Ovary (tissue), 9 donors: ENCODE results near the gene PRDM10. TPM values are rescaled to one million over a fixed set of nuclear protein-coding genes. Genes with fewer than 3 reads are reported as not detected.
A peak's percentile ranks its signal among the peaks of the same experiment; 100 is the strongest.

Experiments used
- DNase-seq, 5 donors: peaks; one replicate each; pipeline ENCODE4 v3.0.0-alpha.2; 2019 to 2020
- H3K27ac ChIP-seq, 2 donors: fragments of 200-600 bp; one replicate each; pipeline versions ENCODE4 v1.5.1 to v1.8.0; 2019 to 2022
- H3K27me3 ChIP-seq: fragments of 200-600 bp; one replicate; pipeline ENCODE4 v1.8.0; 2022
- H3K36me3 ChIP-seq: fragments of 200-600 bp; sonication (generic); one replicate; pipeline ENCODE4 v1.5.1; 2019
- H3K4me1 ChIP-seq: one replicate; pipeline ENCODE4 v1.8.1; 2013; ENCODE audit warnings: mild to moderate bottlenecking, moderate library complexity; ENCODE audit not compliant: insufficient read depth
- H3K4me3 ChIP-seq: fragments of 200-600 bp; sonication (generic); one replicate; pipeline ENCODE4 v1.5.1; 2017
- H3K9me3 ChIP-seq, 2 donors: fragments of 200-600 bp in 1 of 2; sonication (generic) in 1 of 2; one replicate each; pipeline versions ENCODE4 v1.5.1 to v1.8.1; 2013 to 2019; ENCODE audit warnings: mild to moderate bottlenecking in 1 of 2, moderate library complexity in 1 of 2
- CTCF ChIP-seq, 3 donors: fragments of 450-650 bp in 2 of 3; fragments of 200-600 bp in 1 of 3; IDR thresholded peaks; one replicate each; pipeline versions ENCODE4 v1.5.1 to v1.8.0; 2016 to 2022; ENCODE audit warnings: antibody characterized with exemption in 3 of 3, mild to moderate bottlenecking in 1 of 3
- EP300 ChIP-seq: sonication (generic); formaldehyde crosslinking; IDR thresholded peaks from one replicate; pipeline ENCODE4 v1.6.1; 2017; ENCODE audit warnings: antibody characterized with exemption
- POLR2A ChIP-seq: fragments of 450-650 bp; IDR thresholded peaks from one replicate; pipeline ENCODE4 v1.6.1; 2017; ENCODE audit warnings: antibody characterized with exemption, mild to moderate bottlenecking, moderate library complexity
- WGBS, 3 donors: extraction: QIAGEN DNeasy Blood & Tissue Kit in 1 of 3; methylation state at CpG; one replicate each; pipeline versions ENCODE4 v1.1.5 to v1.1.7; 2013 to 2017; 5-methylcytosine and 5-hydroxymethylcytosine counted together
- intact Hi-C, 4 donors: fragments of 100-400 bp; cut with DNase I; formaldehyde crosslinking; loops; one replicate each; pipeline versions ENCODE4 v1.11.0 to v1.15.1; 2022 to 2023
- polyA plus RNA-seq, 2 donors: library from polyadenylated mRNA; stranded (reverse); fragments of 200-250 nt in 1 of 2; fragments of 350-450 nt in 1 of 2; fragmentation: Illumina TruSeq in 1 of 2; extraction: RNeasy Lipid Tissue Mini Kit (QIAGEN cat#74804) in 1 of 2; gene quantifications; one replicate each; pipeline ENCODE4 v1.2.3, GENCODE V29; 2013 to 2014
- total RNA-seq, 7 donors: library from RNA; depleted of rRNA in 2 of 7; stranded (reverse); fragments of >200 nt in 2 of 7; fragmentation: NEBNext Ultra II Directional in 3 of 7; extraction: Animal tissue kit (Norgen Biotek cat#: 25700) in 3 of 7; gene quantifications; one replicate each; pipeline versions ENCODE4 v1.1.0 to v1.2.4, GENCODE V29; 2016 to 2023
- donor health status: DM: no; HTN: no; CAD: no; lungs with moderate emphysema.
- donor health status: DM: no; HTN: no; CAD: no.
- donor health status: Bipolar disorder and iron deficiency.
- donor health status: DM: yes; HTN: yes; CAD: no.
- donor health status: DM: no; HTN: no; CAD: no.
- donor health status: DM: yes; HTN: yes; CAD: no.

Gene PRDM10
- total and polyA plus RNA-seq, 9 donors: 2.5 to 9.4 (median 7.2) TPM

GRCh38 chr11:129866311-129866710 lies 136.3 kb downstream of the PRDM10 start:
- H3K4me3 ChIP-seq: no peak overlapping the region
- H3K9me3 ChIP-seq: no peaks in the 10 kb centered on the region
- no peaks in the 10 kb centered on the region for H3K36me3 ChIP-seq
- no peak overlapping the region for H3K27ac ChIP-seq
- WGBS, 3 donors: 70 to 73% (median 73%) methylated on average over 3 of the region's 3 CpGs
- no peaks in the 10 kb centered on the region for H3K27me3 ChIP-seq
- no peak for TF ChIP-seq POLR2A
- TF ChIP-seq EP300: no peak
- TF ChIP-seq CTCF (IDR thresholded peaks at IDR 0.05): no peak
- no peak for DNase-seq
- intact Hi-C loops: no loop called here
- peaks cover 2% of the 10 kb centered on the region for H3K4me1 ChIP-seq

DNA sequence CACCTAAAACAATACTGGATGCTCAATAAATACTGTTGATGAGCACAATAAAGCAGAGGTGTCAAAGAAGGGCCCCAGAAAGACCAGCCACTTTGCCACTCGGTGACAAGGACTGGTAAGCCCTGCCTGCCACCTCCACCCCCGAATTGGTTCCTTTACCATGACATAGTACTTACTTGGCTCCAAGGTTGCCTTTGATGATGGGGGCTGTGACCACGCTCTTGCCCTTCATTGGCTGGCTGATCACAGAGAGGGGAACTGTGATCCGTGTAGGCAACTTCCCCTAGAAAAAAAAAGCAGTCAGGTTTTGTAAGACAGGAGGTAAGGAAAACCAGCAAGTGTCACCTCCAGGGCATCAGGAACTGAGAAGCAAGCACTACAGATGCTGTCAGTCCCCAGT lies 136.9 kb downstream of the PRDM10 start:
- intact Hi-C loops: no loop called here
- H3K27ac ChIP-seq: no peak overlapping the region
- H3K27me3 ChIP-seq: no peaks in the 10 kb centered on the region
- peaks cover 2% of the 10 kb centered on the region for H3K4me1 ChIP-seq
- WGBS, 3 donors: 74 to 83% (median 80%) methylated on average over 4 of the region's 4 CpGs
- DNase-seq: no peak
- TF ChIP-seq EP300 (no peak), CTCF (IDR thresholded peaks at IDR 0.05) (no peak), POLR2A (no peak)
- no peaks in the 10 kb centered on the region for H3K9me3 ChIP-seq
- no peak overlapping the region for H3K4me3 ChIP-seq
- H3K36me3 ChIP-seq: no peaks in the 10 kb centered on the region

DNA sequence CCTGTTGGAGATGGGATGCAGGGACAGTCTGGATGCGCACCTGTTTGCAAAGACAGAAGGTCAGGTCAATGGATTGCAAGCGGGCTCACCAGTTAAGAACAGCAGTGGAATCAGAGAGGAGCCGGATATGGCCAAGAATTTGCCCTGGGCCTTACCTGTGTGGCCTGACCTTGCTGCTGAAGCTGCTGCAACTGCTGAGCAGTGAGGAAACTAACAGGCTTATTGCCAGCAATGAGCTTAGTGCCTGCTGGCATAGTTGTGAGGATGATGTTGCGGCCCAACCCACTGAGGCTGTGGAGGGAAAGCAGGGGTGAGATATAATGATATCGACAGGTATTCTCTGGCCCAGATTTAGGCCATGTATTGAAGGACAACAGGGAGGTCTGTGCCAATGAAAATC lies 137.8 kb downstream of the PRDM10 start:
- 95 to 98% (median 98%) methylated on average over 5 of the region's 5 CpGs for WGBS, 3 donors
- no peaks in the 10 kb centered on the region for H3K9me3 ChIP-seq
- H3K4me1 ChIP-seq: peaks cover 2% of the 10 kb centered on the region
- no peaks in the 10 kb centered on the region for H3K36me3 ChIP-seq
- intact Hi-C loops: no loop called here
- H3K27ac ChIP-seq: no peak overlapping the region
- DNase-seq: no peak
- TF ChIP-seq CTCF (IDR thresholded peaks at IDR 0.05) (no peak), EP300 (no peak), POLR2A (no peak)
- no peaks in the 10 kb centered on the region for H3K27me3 ChIP-seq
- no peak overlapping the region for H3K4me3 ChIP-seq

DNA sequence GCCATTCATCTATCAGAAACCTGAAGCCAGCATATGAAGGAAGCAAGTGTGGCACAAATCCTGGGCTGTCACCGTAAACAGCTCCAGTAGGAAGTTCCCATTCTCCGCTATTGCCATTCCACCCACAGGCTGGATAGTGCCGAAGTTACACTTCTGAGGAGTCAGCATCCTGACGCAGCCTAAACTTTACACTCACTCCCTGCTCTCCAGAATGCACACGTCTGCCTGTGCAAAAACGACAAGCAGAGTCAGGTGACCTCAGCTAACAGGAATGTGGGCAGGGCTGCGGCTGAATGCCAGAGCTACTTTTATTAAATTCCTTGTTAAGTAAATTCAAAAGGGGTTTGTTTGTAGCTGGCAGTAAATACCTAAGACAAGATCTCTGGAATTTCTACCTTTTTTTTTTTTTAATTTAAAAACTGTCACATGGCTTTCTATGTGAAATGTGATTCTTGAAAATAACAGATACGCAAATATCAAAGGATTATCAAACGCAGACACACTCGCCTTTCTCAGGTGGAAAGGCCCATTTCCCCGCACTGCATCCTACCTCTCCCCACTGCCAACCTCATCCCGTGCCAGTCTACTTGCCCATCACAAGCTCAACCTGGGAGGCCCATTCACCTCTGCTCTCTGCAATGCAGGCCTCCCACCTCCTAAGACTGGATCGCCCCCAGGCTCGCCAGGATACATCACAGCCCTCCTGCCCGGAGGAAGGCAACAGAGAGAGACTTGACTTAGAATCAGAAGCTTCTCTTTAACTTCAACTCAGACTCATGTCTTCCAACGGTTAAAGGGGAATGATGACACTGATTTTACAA lies 140.7 kb downstream of the PRDM10 start:
- no peak for TF ChIP-seq EP300
- no peak for TF ChIP-seq CTCF (IDR thresholded peaks at IDR 0.05)
- TF ChIP-seq POLR2A: no peak
- DNase-seq: peak; percentile 54 to 72 (median 55)
- Histone ChIP-seq H3K9me3 (no peaks in the 10 kb centered on the region), H3K4me3 (no peak overlapping the region), H3K27ac (peak overlapping the region; percentile 14 to 38), H3K27me3 (no peaks in the 10 kb centered on the region), H3K36me3 (no peaks in the 10 kb centered on the region), H3K4me1 (peaks cover 2% of the 10 kb centered on the region)
- intact Hi-C loops: no loop called here
- 38 to 45% (median 45%) methylated on average over 16 of the region's 16 CpGs for WGBS, 3 donors
